ENCODE data around the gene FMN2.
"Not testable (repeated sequence)": the region's sequence is repeated elsewhere in the genome, so short reads cannot be mapped to it uniquely, and the experiment has no call there.

FMN2 gene

GRCh38 chr1:240312872-240313271 is 221.2 kb downstream of the FMN2 start:
- H3K4me1 Mint-ChIP-seq, result no peaks in the 10 kb centered on the region
- H3K27me3 Mint-ChIP-seq, result no peaks in the 10 kb centered on the region
- H3K9me3 Mint-ChIP-seq, result peaks cover 4% of the 10 kb centered on the region
- H3K27ac Mint-ChIP-seq, result no peak overlapping the region
- no peak overlapping the region for H3K4me3 Mint-ChIP-seq
- no peaks in the 10 kb centered on the region for H3K36me3 Mint-ChIP-seq

- Mint-ChIP-seq H3K4me1 (no peaks in the 10 kb centered on the region), H3K4me3 (no peak overlapping the region), H3K27ac (no peak overlapping the region), H3K36me3 (no peaks in the 10 kb centered on the region), H3K9me3 (peaks cover 4% of the 10 kb centered on the region), H3K27me3 (no peaks in the 10 kb centered on the region)
Observed at GRCh38 chr1:240314845-240315801, 223.4 kb downstream of the FMN2 start.

GRCh38 chr1:240319998-240320397 is 228.3 kb downstream of the FMN2 start:
- Mint-ChIP-seq H3K27ac (no peak overlapping the region), H3K36me3 (no peaks in the 10 kb centered on the region), H3K4me1 (no peaks in the 10 kb centered on the region), H3K27me3 (peaks cover 3% of the 10 kb centered on the region), H3K9me3 (peaks cover 5% of the 10 kb centered on the region), H3K4me3 (no peak overlapping the region)

GRCh38 chr1:240320659-240321058 is 229.0 kb downstream of the FMN2 start:
- Mint-ChIP-seq H3K4me1 (no peaks in the 10 kb centered on the region), H3K27ac (no peak overlapping the region), H3K9me3 (peaks cover 5% of the 10 kb centered on the region), H3K4me3 (no peak overlapping the region), H3K27me3 (peaks cover 3% of the 10 kb centered on the region), H3K36me3 (no peaks in the 10 kb centered on the region)

- no peak overlapping the region for H3K4me3 Mint-ChIP-seq
- no peaks in the 10 kb centered on the region for H3K36me3 Mint-ChIP-seq
- H3K27me3 Mint-ChIP-seq, result peaks cover 3% of the 10 kb centered on the region
- H3K27ac Mint-ChIP-seq, result no peak overlapping the region
- no peaks in the 10 kb centered on the region for H3K4me1 Mint-ChIP-seq
- peaks cover 5% of the 10 kb centered on the region for H3K9me3 Mint-ChIP-seq
Observed at GRCh38 chr1:240322943-240323342, 231.3 kb downstream of the FMN2 start.

- not testable (repeated sequence) for H3K27me3 Mint-ChIP-seq, H3K4me3 Mint-ChIP-seq, H3K9me3 Mint-ChIP-seq, H3K27ac Mint-ChIP-seq, H3K4me1 Mint-ChIP-seq, H3K36me3 Mint-ChIP-seq
Observed at GRCh38 chr1:240328382-240328781, 236.7 kb downstream of the FMN2 start.

GRCh38 chr1:240329443-240329842 is 237.8 kb downstream of the FMN2 start:
- no peaks in the 10 kb centered on the region for H3K36me3 Mint-ChIP-seq
- H3K9me3 Mint-ChIP-seq, result no peaks in the 10 kb centered on the region
- no peaks in the 10 kb centered on the region for H3K27me3 Mint-ChIP-seq
- no peak overlapping the region for H3K4me3 Mint-ChIP-seq
- H3K4me1 Mint-ChIP-seq, result no peaks in the 10 kb centered on the region
- H3K27ac Mint-ChIP-seq, result no peak overlapping the region

GRCh38 chr1:240332672-240333071 is 241.0 kb downstream of the FMN2 start:
- H3K9me3 Mint-ChIP-seq, result no peaks in the 10 kb centered on the region
- no peaks in the 10 kb centered on the region for H3K4me1 Mint-ChIP-seq
- H3K27me3 Mint-ChIP-seq, result no peaks in the 10 kb centered on the region
- no peak overlapping the region for H3K4me3 Mint-ChIP-seq
- H3K27ac Mint-ChIP-seq, result no peak overlapping the region
- H3K36me3 Mint-ChIP-seq, result no peaks in the 10 kb centered on the region

- H3K27ac Mint-ChIP-seq, result no peak overlapping the region
- H3K9me3 Mint-ChIP-seq, result no peaks in the 10 kb centered on the region
- H3K36me3 Mint-ChIP-seq, result no peaks in the 10 kb centered on the region
- no peaks in the 10 kb centered on the region for H3K27me3 Mint-ChIP-seq
- no peak overlapping the region for H3K4me3 Mint-ChIP-seq
- H3K4me1 Mint-ChIP-seq, result no peaks in the 10 kb centered on the region
Observed at GRCh38 chr1:240337781-240338180, 246.1 kb downstream of the FMN2 start.

GRCh38 chr1:240338837-240339236 is 247.2 kb downstream of the FMN2 start:
- no peaks in the 10 kb centered on the region for H3K36me3 Mint-ChIP-seq
- H3K4me3 Mint-ChIP-seq, result no peak overlapping the region
- H3K9me3 Mint-ChIP-seq, result no peaks in the 10 kb centered on the region
- no peak overlapping the region for H3K27ac Mint-ChIP-seq
- H3K27me3 Mint-ChIP-seq, result no peaks in the 10 kb centered on the region
- H3K4me1 Mint-ChIP-seq, result no peaks in the 10 kb centered on the region

- no peaks in the 10 kb centered on the region for H3K36me3 Mint-ChIP-seq
- H3K27ac Mint-ChIP-seq, result no peak overlapping the region
- H3K9me3 Mint-ChIP-seq, result no peaks in the 10 kb centered on the region
- H3K27me3 Mint-ChIP-seq, result no peaks in the 10 kb centered on the region
- no peak overlapping the region for H3K4me3 Mint-ChIP-seq
- H3K4me1 Mint-ChIP-seq, result no peaks in the 10 kb centered on the region
Observed at GRCh38 chr1:240341365-240342250, 249.9 kb downstream of the FMN2 start.

GRCh38 chr1:240342251-240342625 is 250.6 kb downstream of the FMN2 start:
- H3K4me3 Mint-ChIP-seq, result no peak overlapping the region
- no peaks in the 10 kb centered on the region for H3K4me1 Mint-ChIP-seq
- H3K36me3 Mint-ChIP-seq, result no peaks in the 10 kb centered on the region
- no peaks in the 10 kb centered on the region for H3K27me3 Mint-ChIP-seq
- H3K27ac Mint-ChIP-seq, result no peak overlapping the region
- no peaks in the 10 kb centered on the region for H3K9me3 Mint-ChIP-seq

GRCh38 chr1:240343045-240343444 is 251.4 kb downstream of the FMN2 start:
- Mint-ChIP-seq H3K4me3 (no peak overlapping the region), H3K27ac (no peak overlapping the region), H3K36me3 (no peaks in the 10 kb centered on the region), H3K27me3 (no peaks in the 10 kb centered on the region), H3K4me1 (no peaks in the 10 kb centered on the region), H3K9me3 (no peaks in the 10 kb centered on the region)

- Mint-ChIP-seq H3K4me1 (no peaks in the 10 kb centered on the region), H3K27ac (no peak overlapping the region), H3K27me3 (no peaks in the 10 kb centered on the region), H3K9me3 (peaks cover 4% of the 10 kb centered on the region), H3K4me3 (no peak overlapping the region), H3K36me3 (no peaks in the 10 kb centered on the region)
Observed at GRCh38 chr1:240343966-240344365, 252.3 kb downstream of the FMN2 start.

- no peak overlapping the region for H3K27ac Mint-ChIP-seq
- no peaks in the 10 kb centered on the region for H3K4me1 Mint-ChIP-seq
- no peaks in the 10 kb centered on the region for H3K36me3 Mint-ChIP-seq
- peaks cover 4% of the 10 kb centered on the region for H3K9me3 Mint-ChIP-seq
- no peak overlapping the region for H3K4me3 Mint-ChIP-seq
- H3K27me3 Mint-ChIP-seq, result no peaks in the 10 kb centered on the region
Observed at GRCh38 chr1:240344918-240345317, 253.2 kb downstream of the FMN2 start.

GRCh38 chr1:240349695-240350094 is 258.0 kb downstream of the FMN2 start:
- no peak overlapping the region for H3K4me3 Mint-ChIP-seq
- H3K36me3 Mint-ChIP-seq, result no peaks in the 10 kb centered on the region
- peaks cover 5% of the 10 kb centered on the region for H3K9me3 Mint-ChIP-seq
- H3K27ac Mint-ChIP-seq, result no peak overlapping the region
- no peaks in the 10 kb centered on the region for H3K4me1 Mint-ChIP-seq
- no peaks in the 10 kb centered on the region for H3K27me3 Mint-ChIP-seq
